HL-60 (cell line): ENCODE data around the gene ELMO1.

Experiments used
- DNase-seq, 2 experiments: peaks; one replicate each; pipeline ENCODE4 v3.0.0-alpha.2; 2010 to 2020; ENCODE audit warnings: low read depth in 1 of 2, low spot score in 1 of 2
- H3K27ac ChIP-seq: fragments of 250-450 bp; sonication (Bioruptor Pico); replicated peaks from 2 replicates; pipeline ENCODE4 v1.5.1; 2020; ENCODE audit warnings: mild to moderate bottlenecking, moderate library complexity
- H3K27me3 ChIP-seq: fragments of 250-450 bp; sonication (Bioruptor Pico); 2 replicates; pipeline ENCODE4 v1.5.1; 2021; ENCODE audit warnings: mild to moderate bottlenecking, moderate library complexity; ENCODE audit not compliant: insufficient read depth, poor library complexity, severe bottlenecking
- H3K4me3 ChIP-seq: replicated peaks from 2 replicates; pipeline ENCODE4 v1.5.1; 2011; ENCODE audit warnings: mild to moderate bottlenecking, control low read depth, low read length; ENCODE audit not compliant: insufficient read depth
- GABPA ChIP-seq: IDR thresholded peaks from 2 replicates; pipeline ENCODE4 v1.6.1; 2012; ENCODE audit warnings: low read depth
- POLR2AphosphoS5 ChIP-seq: IDR thresholded peaks from 2 replicates; pipeline ENCODE4 v1.6.1; 2012; ENCODE audit warnings: low read depth
- SPI1 ChIP-seq: IDR thresholded peaks from 2 replicates; pipeline ENCODE4 v1.6.1; 2012; ENCODE audit warnings: low read depth, mild to moderate bottlenecking, borderline replicate concordance
- TF ChIP-seq, protein P1 (sequence below): IDR thresholded peaks from 2 replicates; pipeline ENCODE4 v1.6.1; 2012; ENCODE audit warnings: low read depth; ENCODE audit not compliant: insufficient replicate concordance
- TF ChIP-seq, protein P2 (sequence below): IDR thresholded peaks from one replicate; pipeline ENCODE4 v1.5.1; 2011; ENCODE audit warnings: low read length, control low read depth, inconsistent platforms; ENCODE audit not compliant: insufficient read depth

The ELMO1 gene

DNA sequence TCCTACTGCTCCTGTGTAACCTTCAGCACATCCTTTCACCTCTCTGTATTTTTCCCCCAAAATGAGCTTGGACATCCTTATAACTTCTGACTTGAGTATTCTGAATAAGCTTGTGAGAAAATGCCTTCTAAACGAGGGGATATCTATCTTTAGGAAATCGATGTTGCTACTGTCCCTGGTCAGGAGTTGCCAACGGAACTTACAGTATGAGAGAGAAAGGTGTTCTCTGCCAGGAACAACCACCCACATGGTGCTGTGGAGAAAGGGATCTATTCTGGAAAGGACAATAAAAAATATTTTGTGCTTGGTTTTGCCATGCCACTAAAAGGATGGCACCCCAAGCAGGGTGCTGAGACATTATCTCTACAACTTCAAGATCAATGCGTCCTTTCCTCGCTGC lies 537.8 kb downstream of the ELMO1 start:
- DNase-seq, result no peak
- TF ChIP-seq, protein P1, sequence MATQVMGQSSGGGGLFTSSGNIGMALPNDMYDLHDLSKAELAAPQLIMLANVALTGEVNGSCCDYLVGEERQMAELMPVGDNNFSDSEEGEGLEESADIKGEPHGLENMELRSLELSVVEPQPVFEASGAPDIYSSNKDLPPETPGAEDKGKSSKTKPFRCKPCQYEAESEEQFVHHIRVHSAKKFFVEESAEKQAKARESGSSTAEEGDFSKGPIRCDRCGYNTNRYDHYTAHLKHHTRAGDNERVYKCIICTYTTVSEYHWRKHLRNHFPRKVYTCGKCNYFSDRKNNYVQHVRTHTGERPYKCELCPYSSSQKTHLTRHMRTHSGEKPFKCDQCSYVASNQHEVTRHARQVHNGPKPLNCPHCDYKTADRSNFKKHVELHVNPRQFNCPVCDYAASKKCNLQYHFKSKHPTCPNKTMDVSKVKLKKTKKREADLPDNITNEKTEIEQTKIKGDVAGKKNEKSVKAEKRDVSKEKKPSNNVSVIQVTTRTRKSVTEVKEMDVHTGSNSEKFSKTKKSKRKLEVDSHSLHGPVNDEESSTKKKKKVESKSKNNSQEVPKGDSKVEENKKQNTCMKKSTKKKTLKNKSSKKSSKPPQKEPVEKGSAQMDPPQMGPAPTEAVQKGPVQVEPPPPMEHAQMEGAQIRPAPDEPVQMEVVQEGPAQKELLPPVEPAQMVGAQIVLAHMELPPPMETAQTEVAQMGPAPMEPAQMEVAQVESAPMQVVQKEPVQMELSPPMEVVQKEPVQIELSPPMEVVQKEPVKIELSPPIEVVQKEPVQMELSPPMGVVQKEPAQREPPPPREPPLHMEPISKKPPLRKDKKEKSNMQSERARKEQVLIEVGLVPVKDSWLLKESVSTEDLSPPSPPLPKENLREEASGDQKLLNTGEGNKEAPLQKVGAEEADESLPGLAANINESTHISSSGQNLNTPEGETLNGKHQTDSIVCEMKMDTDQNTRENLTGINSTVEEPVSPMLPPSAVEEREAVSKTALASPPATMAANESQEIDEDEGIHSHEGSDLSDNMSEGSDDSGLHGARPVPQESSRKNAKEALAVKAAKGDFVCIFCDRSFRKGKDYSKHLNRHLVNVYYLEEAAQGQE, result no peak
- no peak for TF ChIP-seq GABPA
- TF ChIP-seq, protein P2, sequence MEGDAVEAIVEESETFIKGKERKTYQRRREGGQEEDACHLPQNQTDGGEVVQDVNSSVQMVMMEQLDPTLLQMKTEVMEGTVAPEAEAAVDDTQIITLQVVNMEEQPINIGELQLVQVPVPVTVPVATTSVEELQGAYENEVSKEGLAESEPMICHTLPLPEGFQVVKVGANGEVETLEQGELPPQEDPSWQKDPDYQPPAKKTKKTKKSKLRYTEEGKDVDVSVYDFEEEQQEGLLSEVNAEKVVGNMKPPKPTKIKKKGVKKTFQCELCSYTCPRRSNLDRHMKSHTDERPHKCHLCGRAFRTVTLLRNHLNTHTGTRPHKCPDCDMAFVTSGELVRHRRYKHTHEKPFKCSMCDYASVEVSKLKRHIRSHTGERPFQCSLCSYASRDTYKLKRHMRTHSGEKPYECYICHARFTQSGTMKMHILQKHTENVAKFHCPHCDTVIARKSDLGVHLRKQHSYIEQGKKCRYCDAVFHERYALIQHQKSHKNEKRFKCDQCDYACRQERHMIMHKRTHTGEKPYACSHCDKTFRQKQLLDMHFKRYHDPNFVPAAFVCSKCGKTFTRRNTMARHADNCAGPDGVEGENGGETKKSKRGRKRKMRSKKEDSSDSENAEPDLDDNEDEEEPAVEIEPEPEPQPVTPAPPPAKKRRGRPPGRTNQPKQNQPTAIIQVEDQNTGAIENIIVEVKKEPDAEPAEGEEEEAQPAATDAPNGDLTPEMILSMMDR, result no peak
- TF ChIP-seq SPI1, result no peak
- no peak for TF ChIP-seq POLR2AphosphoS5

DNA sequence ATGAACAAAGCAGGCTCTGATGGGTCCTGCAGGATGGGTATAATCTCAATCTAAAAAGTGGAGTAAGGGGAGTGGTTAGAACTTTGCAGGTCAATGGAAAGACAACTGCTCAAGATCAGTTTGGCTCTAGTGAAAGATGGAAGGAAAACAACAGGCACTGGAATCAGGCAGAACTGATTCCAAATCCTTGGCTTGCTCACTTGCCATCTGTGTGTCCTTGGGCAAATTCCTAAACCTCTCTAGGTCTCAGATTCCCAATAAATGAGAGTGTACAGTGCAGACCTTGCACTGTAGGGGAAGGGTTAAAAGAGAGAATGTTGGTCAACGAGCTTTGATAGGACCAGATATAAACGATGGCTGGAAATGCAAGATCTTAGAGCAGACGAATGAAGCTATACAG lies 538.3 kb downstream of the ELMO1 start:
- H3K4me3 ChIP-seq, result no peak overlapping the region
- no peak overlapping the region for H3K27ac ChIP-seq
- TF ChIP-seq, protein P2, result no peak
- TF ChIP-seq, protein P1, result no peak
- H3K27me3 ChIP-seq, result no peaks in the 10 kb centered on the region
- no peak for DNase-seq

More for the DNA sequence above, 537.8 kb downstream of the ELMO1 start:
- H3K4me3 ChIP-seq, result no peak overlapping the region
- no peaks in the 10 kb centered on the region for H3K27me3 ChIP-seq
- no peak overlapping the region for H3K27ac ChIP-seq

- TF ChIP-seq, protein P2, result no peak
- TF ChIP-seq, protein P1, result no peak
- TF ChIP-seq SPI1, result no peak
- TF ChIP-seq POLR2AphosphoS5, result no peak
- TF ChIP-seq GABPA, result no peak
- no peak for DNase-seq
- Histone ChIP-seq H3K4me3 (no peak overlapping the region), H3K27me3 (no peaks in the 10 kb centered on the region), H3K27ac (no peak overlapping the region)
These were observed 541.6 kb downstream of the ELMO1 start for GRCh38 chr7:36906956-36907635.
